Vagina (tissue), 2 donors: ENCODE data around the gene SDHAF1.
"Not testable (repeated sequence)": the region's sequence is repeated elsewhere in the genome, so short reads cannot be mapped to it uniquely, and the experiment has no call there.

Source experiments
- CTCF ChIP-seq, 3 experiments: fragments of 450-650 bp in 2 of 3; fragments of 200-600 bp in 1 of 3; sonication (generic) in 1 of 3; IDR thresholded peaks; one replicate each; pipeline ENCODE4 v1.5.1; 2017 to 2019; ENCODE audit warnings: antibody characterized with exemption in 3 of 3, mild to moderate bottlenecking in 2 of 3, moderate library complexity in 2 of 3
- POLR2A ChIP-seq, 2 donors: fragments of 450-650 bp; IDR thresholded peaks; one replicate each; pipeline ENCODE4 v1.6.1; 2017; ENCODE audit warnings: antibody characterized with exemption in 2 of 2, mild to moderate bottlenecking in 2 of 2, moderate library complexity in 2 of 2
- POLR2AphosphoS5 ChIP-seq, 2 donors: sonication (generic); formaldehyde crosslinking; IDR thresholded peaks; one replicate each; pipeline ENCODE4 v1.9.0; 2017; ENCODE audit warnings: antibody characterized with exemption in 2 of 2, mild to moderate bottlenecking in 2 of 2, low read depth in 1 of 2; ENCODE audit not compliant: insufficient read depth in 1 of 2

- not testable (repeated sequence) for TF ChIP-seq CTCF (IDR thresholded peaks at IDR 0.05); POLR2A (IDR thresholded peaks at IDR 0.05); POLR2AphosphoS5 (IDR thresholded peaks at IDR 0.05; ENCODE audit: insufficient read depth in 1 of 2, low read depth in 1 of 2)
These were observed 37.6 kb upstream of the SDHAF1 start for GRCh38 chr19:35957411-35957810.
